H9 (cell line): Measurements from ENCODE around the gene PHACTR1. TPM values are rescaled to one million over a fixed set of nuclear protein-coding genes. Genes with fewer than 3 reads are reported as not detected.

Experiments
- DNase-seq: peaks from one replicate; pipeline ENCODE4 v3.0.0-alpha.2; 2017
- H2AFZ ChIP-seq: one replicate; pipeline ENCODE4 v1.6.1; 2013; ENCODE audit warnings: mild to moderate bottlenecking, low read length, control low read depth, moderate library complexity
- H2AK5ac ChIP-seq: 2 replicates; pipeline ENCODE4 v1.6.1; 2013; ENCODE audit warnings: low read length, control low read depth, mixed read lengths; ENCODE audit not compliant: insufficient read length
- H2BK120ac ChIP-seq: one replicate; pipeline ENCODE4 v1.6.1; 2013; ENCODE audit warnings: low read depth, mild to moderate bottlenecking, low read length, control low read depth, inconsistent platforms; ENCODE audit not compliant: poor library complexity, severe bottlenecking
- H2BK12ac ChIP-seq: 2 replicates; pipeline ENCODE4 v1.6.1; 2013; ENCODE audit warnings: low read length, control low read depth, mixed read lengths, low read depth; ENCODE audit not compliant: insufficient read length
- H2BK15ac ChIP-seq: 2 replicates; pipeline ENCODE4 v1.6.1; 2013; ENCODE audit warnings: low read depth, low read length, control low read depth
- H2BK20ac ChIP-seq: one replicate; pipeline ENCODE4 v1.6.1; 2013; ENCODE audit warnings: low read depth, mild to moderate bottlenecking, low read length, control low read depth, inconsistent platforms; ENCODE audit not compliant: poor library complexity, severe bottlenecking
- H2BK5ac ChIP-seq: 2 replicates; pipeline ENCODE4 v1.6.1; 2013; ENCODE audit warnings: low read length, control low read depth, mixed read lengths; ENCODE audit not compliant: insufficient read length
- H3K14ac ChIP-seq: 2 replicates; pipeline ENCODE4 v1.6.1; 2013; ENCODE audit warnings: low read length, control low read depth; ENCODE audit not compliant: insufficient read depth
- H3K18ac ChIP-seq: 2 replicates; pipeline ENCODE4 v1.6.1; 2013; ENCODE audit warnings: low read depth, mild to moderate bottlenecking, mixed read lengths, low read length, control low read depth; ENCODE audit not compliant: insufficient read length
- H3K23ac ChIP-seq: 2 replicates; pipeline ENCODE4 v1.6.1; 2013; ENCODE audit warnings: low read length, control low read depth, mixed read lengths, low read depth; ENCODE audit not compliant: insufficient read length
- H3K23me2 ChIP-seq: 2 replicates; pipeline ENCODE4 v1.6.1; 2013; ENCODE audit warnings: low read depth, mild to moderate bottlenecking, mixed read lengths, low read length, control low read depth; ENCODE audit not compliant: insufficient read length, poor library complexity, severe bottlenecking
- H3K27ac ChIP-seq: 2 replicates; pipeline ENCODE4 v1.5.1; 2013; ENCODE audit warnings: low read length, control low read depth, mixed read lengths, low read depth; ENCODE audit not compliant: insufficient read length
- H3K27me3 ChIP-seq: 2 replicates; pipeline ENCODE4 v1.6.1; 2013; ENCODE audit warnings: low read length, control low read depth, inconsistent platforms; ENCODE audit not compliant: insufficient read depth
- H3K4ac ChIP-seq: 2 replicates; pipeline ENCODE4 v1.6.1; 2013; ENCODE audit warnings: low read depth, mild to moderate bottlenecking, control low read depth, inconsistent platforms, low read length, moderate library complexity
- H3K4me1 ChIP-seq: 2 replicates; pipeline ENCODE4 v1.6.1; 2013; ENCODE audit warnings: low read length, control low read depth, inconsistent platforms; ENCODE audit not compliant: insufficient read depth
- H3K4me2 ChIP-seq: 2 replicates; pipeline ENCODE4 v1.6.1; 2013; ENCODE audit warnings: low read length, control low read depth, mixed read lengths; ENCODE audit not compliant: insufficient read length, insufficient read depth
- H3K56ac ChIP-seq: 2 replicates; pipeline ENCODE4 v1.6.1; 2013; ENCODE audit warnings: low read depth, mild to moderate bottlenecking, mixed read lengths, low read length, control low read depth; ENCODE audit not compliant: insufficient read length
- H3K79me1 ChIP-seq: 2 replicates; pipeline ENCODE4 v1.6.1; 2013; ENCODE audit warnings: low read depth, mild to moderate bottlenecking, moderate library complexity, low read length, control low read depth, inconsistent platforms; ENCODE audit not compliant: insufficient read depth, poor library complexity, severe bottlenecking
- H3K79me2 ChIP-seq: 2 replicates; pipeline ENCODE4 v1.6.1; 2013; ENCODE audit warnings: low read length, control low read depth, inconsistent platforms; ENCODE audit not compliant: insufficient read depth
- H3K9ac ChIP-seq: 2 replicates; pipeline ENCODE4 v1.6.1; 2013; ENCODE audit warnings: low read length, control low read depth, mixed read lengths; ENCODE audit not compliant: insufficient read length; ENCODE audit errors: extremely low read depth
- H3K9me3 ChIP-seq: one replicate; pipeline ENCODE4 v1.6.1; 2013; ENCODE audit warnings: low read depth, low read length, inconsistent platforms; ENCODE audit not compliant: control insufficient read depth
- H3T11ph ChIP-seq: one replicate; pipeline ENCODE4 v1.6.1; 2013; ENCODE audit warnings: mild to moderate bottlenecking, low read length, control low read depth, inconsistent platforms
- H4K20me1 ChIP-seq: one replicate; pipeline ENCODE4 v1.6.1; 2013; ENCODE audit not compliant: control insufficient read depth, insufficient read length, insufficient read depth
- H4K5ac ChIP-seq: 2 replicates; pipeline ENCODE4 v1.6.1; 2013; ENCODE audit warnings: low read depth, mild to moderate bottlenecking, mixed read lengths, low read length, control low read depth; ENCODE audit not compliant: insufficient read length
- H4K8ac ChIP-seq: replicated peaks from 2 replicates; pipeline ENCODE4 v1.6.1; 2013; ENCODE audit warnings: low read length, control low read depth, mixed read lengths, low read depth; ENCODE audit not compliant: insufficient read length
- H4K91ac ChIP-seq: 2 replicates; pipeline ENCODE4 v1.6.1; 2013; ENCODE audit warnings: low read depth, mild to moderate bottlenecking, moderate library complexity, mixed read lengths, low read length, control low read depth; ENCODE audit not compliant: insufficient read length
- H3K27ac Mint-ChIP-seq, 3 experiments: 2 replicates in 2 of 3; 3 replicates in 1 of 3; pipeline ENCODE4 v1.8.0; 2020 to 2021; ENCODE audit warnings: mixed read lengths in 3 of 3, mild to moderate bottlenecking in 1 of 3, moderate library complexity in 1 of 3
- H3K27me3 Mint-ChIP-seq: 2 replicates; pipeline ENCODE4 v1.8.0; 2021; ENCODE audit warnings: low read depth, mild to moderate bottlenecking, moderate library complexity, mixed read lengths
- H3K36me3 Mint-ChIP-seq, 3 experiments: 2 replicates in 2 of 3; 3 replicates in 1 of 3; pipeline ENCODE4 v1.8.0; 2020 to 2021; ENCODE audit warnings: low read depth in 3 of 3, mixed read lengths in 3 of 3; ENCODE audit not compliant: insufficient read depth in 1 of 3
- H3K4me1 Mint-ChIP-seq, 2 experiments: 2 replicates each; pipeline ENCODE4 v1.8.0; 2020; ENCODE audit warnings: mixed read lengths in 2 of 2
- H3K4me3 Mint-ChIP-seq, 2 experiments: 2 replicates in 1 of 2; 3 replicates in 1 of 2; pipeline ENCODE4 v1.8.0; 2020 to 2021; ENCODE audit warnings: mild to moderate bottlenecking in 2 of 2, mixed read lengths in 2 of 2, moderate library complexity in 1 of 2
- H3K9me3 Mint-ChIP-seq, 2 experiments: 2 replicates in 1 of 2; 3 replicates in 1 of 2; pipeline ENCODE4 v1.8.0; 2020; ENCODE audit warnings: mild to moderate bottlenecking in 2 of 2, mixed read lengths in 2 of 2, moderate library complexity in 1 of 2
- WGBS: extraction: QIAGEN DNeasy Blood & Tissue Kit; methylation state at CpG from one replicate; pipeline ENCODE4 v1.1.7; 2013; ENCODE audit warnings: missing lambda C conversion rate, low lambda C conversion rate, mixed read lengths; ENCODE audit not compliant: insufficient read length; ENCODE audit errors: extremely low coverage; 5-methylcytosine and 5-hydroxymethylcytosine counted together
- total RNA-seq: library from RNA; stranded (reverse); gene quantifications from 2 replicates; pipeline ENCODE4 v1.2.1, GENCODE V29; 2021
- TF ChIP-seq, protein P1 (sequence below): fragments of 200-600 bp; sonication (generic); conservative IDR thresholded peaks from 3 replicates; pipeline ENCODE4 v1.8.0; 2021; ENCODE audit warnings: antibody characterized with exemption, mild to moderate bottlenecking

Gene PHACTR1
- total RNA-seq, 1 experiment from 2014 or later = 15.9 TPM

DNA sequence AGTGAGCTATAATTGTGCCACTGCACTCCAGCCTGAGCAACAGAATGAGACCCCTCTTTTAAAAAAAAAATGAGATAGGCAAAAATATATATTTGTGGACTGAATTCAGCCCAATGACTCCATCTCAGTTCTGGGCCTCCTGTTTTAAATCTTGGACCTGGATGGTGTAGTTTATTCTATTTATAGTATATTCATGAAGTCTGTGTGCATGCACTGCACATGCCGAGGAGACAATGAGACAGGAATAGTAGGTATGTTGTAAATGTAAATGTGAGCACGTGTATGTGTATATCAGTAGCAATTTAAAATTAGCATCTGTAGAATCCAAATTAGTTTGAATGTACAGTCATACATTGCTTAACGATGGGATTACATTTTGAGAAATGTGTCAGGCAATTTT is 520.8 kb downstream of the PHACTR1 start:
- TF ChIP-seq, protein P1, sequence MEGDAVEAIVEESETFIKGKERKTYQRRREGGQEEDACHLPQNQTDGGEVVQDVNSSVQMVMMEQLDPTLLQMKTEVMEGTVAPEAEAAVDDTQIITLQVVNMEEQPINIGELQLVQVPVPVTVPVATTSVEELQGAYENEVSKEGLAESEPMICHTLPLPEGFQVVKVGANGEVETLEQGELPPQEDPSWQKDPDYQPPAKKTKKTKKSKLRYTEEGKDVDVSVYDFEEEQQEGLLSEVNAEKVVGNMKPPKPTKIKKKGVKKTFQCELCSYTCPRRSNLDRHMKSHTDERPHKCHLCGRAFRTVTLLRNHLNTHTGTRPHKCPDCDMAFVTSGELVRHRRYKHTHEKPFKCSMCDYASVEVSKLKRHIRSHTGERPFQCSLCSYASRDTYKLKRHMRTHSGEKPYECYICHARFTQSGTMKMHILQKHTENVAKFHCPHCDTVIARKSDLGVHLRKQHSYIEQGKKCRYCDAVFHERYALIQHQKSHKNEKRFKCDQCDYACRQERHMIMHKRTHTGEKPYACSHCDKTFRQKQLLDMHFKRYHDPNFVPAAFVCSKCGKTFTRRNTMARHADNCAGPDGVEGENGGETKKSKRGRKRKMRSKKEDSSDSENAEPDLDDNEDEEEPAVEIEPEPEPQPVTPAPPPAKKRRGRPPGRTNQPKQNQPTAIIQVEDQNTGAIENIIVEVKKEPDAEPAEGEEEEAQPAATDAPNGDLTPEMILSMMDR = no peak
- no peak overlapping the region for H2BK20ac ChIP-seq
- no peak overlapping the region for H4K5ac ChIP-seq
- Mint-ChIP-seq H3K36me3 (peaks cover 0 to 5% (median 0%) of the 10 kb centered on the region in 3 experiments; a peak in 2 of 7 replicates), H3K9me3 (no peaks in the 10 kb centered on the region), H3K27me3 (no peaks in the 10 kb centered on the region), H3K27ac (no peak overlapping the region), H3K4me3 (no peak overlapping the region), H3K4me1 (no peaks in the 10 kb centered on the region; a peak in 1 of 4 replicates)
- no peaks in the 10 kb centered on the region for H3K9me3 ChIP-seq
- H2BK5ac ChIP-seq = no peak overlapping the region
- no peaks in the 10 kb centered on the region for H4K20me1 ChIP-seq
- no peak overlapping the region for H2BK120ac ChIP-seq
- no peak overlapping the region for H3K14ac ChIP-seq
- no peak for DNase-seq
- H3K56ac ChIP-seq = no peak overlapping the region
- H3K27me3 ChIP-seq = no peaks in the 10 kb centered on the region; the same call in 1 of the 2 replicates
- no peak overlapping the region for H2AK5ac ChIP-seq
- H3T11ph ChIP-seq = no peak overlapping the region
- H3K79me1 ChIP-seq = no peaks in the 10 kb centered on the region
- no peaks in the 10 kb centered on the region for H3K79me2 ChIP-seq
- no peak overlapping the region for H4K8ac ChIP-seq
- H3K4ac ChIP-seq = no peak overlapping the region
- H2BK12ac ChIP-seq = no peak overlapping the region
- H2AFZ ChIP-seq = no peak overlapping the region
- H3K18ac ChIP-seq = no peak overlapping the region
- H3K27ac ChIP-seq = no peak overlapping the region
- no peak overlapping the region for H2BK15ac ChIP-seq
- no peaks in the 10 kb centered on the region for H3K23me2 ChIP-seq
- H3K23ac ChIP-seq = no peak overlapping the region
- H4K91ac ChIP-seq = no peak overlapping the region
- H3K4me2 ChIP-seq = no peak overlapping the region
- WGBS = no CpG with 5 or more reads among the region's 3 CpGs
- no peak overlapping the region for H3K9ac ChIP-seq
- no peaks in the 10 kb centered on the region for H3K4me1 ChIP-seq
